Esophagus squamous epithelium (tissue), 5 donors: ENCODE measurements around the gene DNAJB1. TPM values are rescaled to one million over a fixed set of nuclear protein-coding genes. Genes with fewer than 3 reads are reported as not detected.

ENCODE experiments used
- DNase-seq: peaks from one replicate; lab custom pipeline; 2025; lab: John Stamatoyannopoulos, UW
- H3K27ac ChIP-seq, 4 donors: fragments of 200-600 bp; sonication (generic); one replicate each; pipeline ENCODE4 v1.5.1; 2016 to 2019; ENCODE audit warnings: mild to moderate bottlenecking in 1 of 4
- H3K27me3 ChIP-seq, 4 donors: fragments of 200-600 bp; sonication (generic); 1 replicate in 3 of 4; 2 replicates in 1 of 4; pipeline versions ENCODE4 v1.5.1 to v1.6.0; 2017 to 2021; ENCODE audit warnings: antibody characterized with exemption in 1 of 4
- H3K36me3 ChIP-seq, 3 donors: fragments of 200-600 bp; sonication (generic); one replicate each; pipeline ENCODE4 v1.5.1; 2016 to 2019
- H3K4me1 ChIP-seq, 3 donors: fragments of 200-600 bp; sonication (generic); one replicate each; pipeline ENCODE4 v1.5.1; 2017 to 2019
- H3K4me3 ChIP-seq, 4 donors: fragments of 200-600 bp; sonication (generic); 1 replicate in 3 of 4; 2 replicates in 1 of 4; pipeline ENCODE4 v1.5.1; 2016 to 2019; ENCODE audit warnings: mild to moderate bottlenecking in 2 of 4, moderate library complexity in 1 of 4
- H3K9me3 ChIP-seq, 3 donors: fragments of 200-600 bp; sonication (generic); one replicate each; pipeline ENCODE4 v1.5.1; 2016 to 2019
- CTCF ChIP-seq, 6 experiments: fragments of 450-650 bp in 4 of 6; fragments of 200-600 bp in 2 of 6; sonication (generic) in 2 of 6; IDR thresholded peaks; one replicate each; pipeline ENCODE4 v1.5.1; 2016 to 2019; ENCODE audit warnings: antibody characterized with exemption in 6 of 6, mild to moderate bottlenecking in 4 of 6, moderate library complexity in 4 of 6
- POLR2A ChIP-seq, 4 donors: fragments of 450-650 bp; IDR thresholded peaks; one replicate each; pipeline ENCODE4 v1.6.1; 2017; ENCODE audit warnings: antibody characterized with exemption in 4 of 4, mild to moderate bottlenecking in 4 of 4, moderate library complexity in 3 of 4
- WGBS, 2 donors: methylation state at CpG; one replicate each; pipeline ENCODE4 v1.1.5; 2018; 5-methylcytosine and 5-hydroxymethylcytosine counted together
- intact Hi-C: fragments of 100-400 bp; cut with DNase I; formaldehyde crosslinking; loops from one replicate; pipeline ENCODE4 v1.15.0; 2022
- total RNA-seq, 4 donors: library from RNA; depleted of rRNA; stranded (reverse); fragments of >200 nt; gene quantifications; one replicate each; pipeline ENCODE4 v1.1.0, GENCODE V29; 2016
- donor health status: DM: yes; HTN: yes; CAD: no.

The DNAJB1 gene
- total RNA-seq, 4 donors from 2014 or later = 182 to 294 (median 224) TPM

GRCh38 chr19:14476327-14476672 lies 41.9 kb downstream of the DNAJB1 start:
- Histone ChIP-seq H3K4me3 (no peak overlapping the region), H3K27ac (peak overlapping the region; percentile 22 to 77 (median 70)), H3K4me1 (peaks cover 36 to 83% (median 50%) of the 10 kb centered on the region in 3 donors), H3K9me3 (no peaks in the 10 kb centered on the region), H3K36me3 (peaks cover 6 to 47% (median 23%) of the 10 kb centered on the region in 3 donors), H3K27me3 (peaks cover 0 to 36% (median 0%) of the 10 kb centered on the region in 4 donors)
- WGBS, 2 donors = 76% methylated on average over 3 of the region's 7 CpGs; no CpG with 5 or more reads in 1 of the 2 donors
- TF ChIP-seq POLR2A (IDR thresholded peaks at IDR 0.05) (no peak), CTCF (IDR thresholded peaks at IDR 0.05) (no peak)
- intact Hi-C loops = no loop called here
- DNase-seq = no peak

- H3K27ac ChIP-seq = peak within 1 kb of the TSS; percentile 23 to 77 (median 70)
- H3K9me3 ChIP-seq = no peaks in the 10 kb centered on the region
- intact Hi-C loops = no loop called here
- peaks cover 36 to 80% (median 50%) of the 10 kb centered on the region in 3 donors for H3K4me1 ChIP-seq
- WGBS, 2 donors = 1 to 8% methylated on average over 4 to 10 of the region's 33 CpGs
- peaks cover 6 to 46% (median 23%) of the 10 kb centered on the region in 3 donors for H3K36me3 ChIP-seq
- DNase-seq = no peak
- peaks cover 0 to 36% (median 0%) of the 10 kb centered on the region in 4 donors for H3K27me3 ChIP-seq
- H3K4me3 ChIP-seq = peak within 1 kb of the TSS in 2 of 4 donors; percentile 34 to 48
- TF ChIP-seq POLR2A (IDR thresholded peaks at IDR 0.05) = no peak
- TF ChIP-seq CTCF (IDR thresholded peaks at IDR 0.05) = peak in 4 of 6 experiments; percentile 34 to 56 (median 40)
Observed at GRCh38 chr19:14475251-14476073, 42.7 kb downstream of the DNAJB1 start, which contains the start of gene PTGER1. PTGER1 (minus strand) TSS chr19:14475354; CDS start chr19:14474320, 1,034 bp downstream.

- Histone ChIP-seq H3K4me1 (peaks cover 36 to 74% (median 50%) of the 10 kb centered on the region in 3 donors), H3K27ac (peak overlapping the region in 3 of 4 donors; percentile 70 to 77 (median 71)), H3K27me3 (peaks cover 0 to 36% (median 0%) of the 10 kb centered on the region in 4 donors), H3K4me3 (peak overlapping the region in 2 of 4 donors; percentile 34 to 48), H3K9me3 (no peaks in the 10 kb centered on the region), H3K36me3 (peaks cover 6 to 46% (median 23%) of the 10 kb centered on the region in 3 donors)
- intact Hi-C loops = no loop called here
- TF ChIP-seq CTCF (IDR thresholded peaks at IDR 0.05) (no peak), POLR2A (IDR thresholded peaks at IDR 0.05) (no peak)
- 32 to 40% methylated on average over 9 to 11 of the region's 12 CpGs for WGBS, 2 donors
- DNase-seq = no peak
Observed at GRCh38 chr19:14474827-14475226, 43.4 kb downstream of the DNAJB1 start.

- intact Hi-C loops = no loop called here
- Histone ChIP-seq H3K9me3 (no peaks in the 10 kb centered on the region), H3K36me3 (peaks cover 0 to 46% (median 15%) of the 10 kb centered on the region in 3 donors), H3K4me1 (peaks cover 36 to 72% (median 50%) of the 10 kb centered on the region in 3 donors), H3K27ac (peak overlapping the region in 2 of 4 donors; percentile 70 to 77), H3K27me3 (peaks cover 0 to 36% (median 0%) of the 10 kb centered on the region in 4 donors), H3K4me3 (peak overlapping the region in 2 of 4 donors; percentile 20 to 48)
- 43% methylated on average over 26 of the region's 53 CpGs; no CpG with 5 or more reads in 1 of the 2 donors for WGBS, 2 donors
- TF ChIP-seq CTCF (IDR thresholded peaks at IDR 0.05) = no peak
- TF ChIP-seq POLR2A (IDR thresholded peaks at IDR 0.05) = no peak
- no peak for DNase-seq
Observed at GRCh38 chr19:14473978-14474578, 44.1 kb downstream of the DNAJB1 start.
